ENCODE data around the gene WDR5B.
"Not testable (repeated sequence)": the region's sequence is repeated elsewhere in the genome, so short reads cannot be mapped to it uniquely, and the experiment has no call there.

Gene WDR5B

GRCh38 chr3:122407946-122408345, 7.9 kb downstream of the WDR5B start:
- no peak for DNase-seq

DNA sequence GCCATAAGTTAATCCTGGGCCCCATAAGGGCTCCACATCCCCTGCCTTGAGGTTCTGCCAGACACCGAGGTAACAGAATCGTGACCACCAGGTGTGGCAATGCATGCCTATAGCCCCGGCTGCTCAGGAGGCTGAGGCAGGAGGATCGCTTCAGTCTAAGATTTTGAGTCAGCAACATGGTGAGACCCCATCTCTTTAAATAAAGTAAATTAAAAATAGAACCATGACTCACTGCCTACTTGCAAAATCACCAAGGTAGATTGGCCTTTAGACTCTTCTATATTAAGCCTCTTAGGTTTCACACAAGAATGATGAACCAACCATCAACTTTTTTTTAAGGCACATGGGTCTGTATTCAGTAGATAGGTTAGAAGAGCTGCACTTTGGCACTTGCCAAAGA, 9.7 kb downstream of the WDR5B start:
- no peak for DNase-seq

DNA sequence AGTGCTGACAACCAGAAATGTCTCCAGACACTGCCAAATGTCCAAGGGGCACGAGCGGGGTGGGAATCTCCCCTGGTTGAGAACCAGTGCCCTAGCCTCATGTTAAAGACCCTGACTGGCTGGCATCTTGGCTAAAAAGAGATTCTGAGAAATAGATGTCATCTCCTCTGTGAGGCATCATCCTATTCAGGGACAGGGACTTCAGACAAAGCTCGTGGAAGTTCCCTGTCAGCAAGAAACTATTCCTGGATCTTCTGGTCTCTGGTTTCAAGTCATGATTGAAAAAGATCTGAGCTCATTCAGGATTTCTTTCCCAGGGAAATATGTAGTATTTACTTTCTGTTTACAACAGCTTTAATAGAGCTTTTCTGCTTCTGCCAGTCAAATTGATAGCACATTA, 10.8 kb downstream of the WDR5B start:
- DNase-seq = no peak

GRCh38 chr3:122403489-122403888, 12.4 kb downstream of the WDR5B start:
- DNase-seq = no peak

- DNase-seq = no peak
These were observed 16.9 kb downstream of the WDR5B start for GRCh38 chr3:122398920-122399319.

DNA sequence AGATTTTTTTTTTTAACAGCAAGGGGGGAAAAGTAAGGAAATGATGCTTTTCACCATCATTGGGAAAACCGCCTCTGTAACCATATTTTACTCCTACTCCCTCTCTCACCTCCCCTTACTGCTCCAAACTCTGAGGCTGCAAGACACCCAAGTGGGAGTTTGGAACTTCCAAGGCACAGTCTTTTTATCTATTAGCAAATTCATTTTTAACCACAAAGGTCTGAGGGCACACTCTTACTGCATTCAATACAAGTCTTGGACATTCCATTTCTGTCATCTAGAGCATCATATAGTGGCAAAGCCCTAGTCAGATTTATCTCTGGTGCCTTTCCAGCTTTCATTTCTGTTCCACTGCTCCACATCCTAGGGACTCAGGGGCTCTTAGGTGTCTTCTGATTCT, 18.7 kb downstream of the WDR5B start:
- DNase-seq = no peak

- DNase-seq = no peak
These were observed 19.4 kb downstream of the WDR5B start for GRCh38 chr3:122396511-122396910.

GRCh38 chr3:122395582-122395981, 20.3 kb downstream of the WDR5B start:
- no peak for DNase-seq

GRCh38 chr3:122394173-122394572, 21.7 kb downstream of the WDR5B start:
- no peak for DNase-seq

DNA sequence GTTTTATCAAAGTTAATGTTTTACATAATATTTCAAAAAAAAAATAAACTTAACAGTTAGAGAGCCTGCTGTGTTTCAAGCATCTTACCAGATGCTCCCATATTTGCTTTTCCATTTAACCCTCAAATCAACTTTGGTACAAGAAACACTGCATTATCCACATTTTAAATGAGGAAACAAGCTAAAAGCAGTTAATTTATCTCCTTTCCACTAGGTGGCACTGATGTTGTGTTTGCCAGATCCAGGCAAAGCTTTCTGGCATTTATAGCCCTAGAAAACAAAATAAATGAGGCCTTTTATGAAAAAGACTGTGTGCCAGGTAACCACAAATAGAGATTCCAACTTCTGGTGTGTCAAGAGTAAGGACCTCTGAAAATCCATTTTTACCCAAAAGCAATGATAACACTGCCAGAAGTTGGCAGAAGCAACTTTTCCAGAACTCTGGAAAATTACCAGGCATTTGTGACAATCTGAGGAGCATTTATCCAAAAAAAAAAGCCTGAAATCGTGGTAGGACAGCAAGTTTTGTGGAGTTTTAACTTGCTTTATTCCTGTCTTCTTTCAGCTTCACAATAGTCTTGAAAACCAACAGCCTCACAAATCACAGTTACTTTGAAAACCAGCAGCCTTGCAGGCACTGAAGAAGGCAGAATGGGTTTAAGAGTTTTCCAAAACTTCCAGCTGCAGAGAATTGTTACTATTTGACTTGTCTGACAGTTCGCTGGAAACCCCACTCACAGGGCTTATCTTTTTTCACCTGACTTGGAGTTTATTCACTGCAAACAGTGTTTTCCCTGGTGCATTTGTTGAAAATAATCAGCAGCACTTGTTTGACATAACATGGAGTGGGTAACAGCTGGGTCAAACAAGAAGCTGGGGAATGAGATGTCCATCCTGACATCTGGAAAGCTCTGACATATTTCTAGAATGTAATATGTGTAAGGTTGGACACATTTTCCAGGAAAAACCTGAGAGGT, 22.7 kb downstream of the WDR5B start:
- DNase-seq = peak; percentile 66

DNA sequence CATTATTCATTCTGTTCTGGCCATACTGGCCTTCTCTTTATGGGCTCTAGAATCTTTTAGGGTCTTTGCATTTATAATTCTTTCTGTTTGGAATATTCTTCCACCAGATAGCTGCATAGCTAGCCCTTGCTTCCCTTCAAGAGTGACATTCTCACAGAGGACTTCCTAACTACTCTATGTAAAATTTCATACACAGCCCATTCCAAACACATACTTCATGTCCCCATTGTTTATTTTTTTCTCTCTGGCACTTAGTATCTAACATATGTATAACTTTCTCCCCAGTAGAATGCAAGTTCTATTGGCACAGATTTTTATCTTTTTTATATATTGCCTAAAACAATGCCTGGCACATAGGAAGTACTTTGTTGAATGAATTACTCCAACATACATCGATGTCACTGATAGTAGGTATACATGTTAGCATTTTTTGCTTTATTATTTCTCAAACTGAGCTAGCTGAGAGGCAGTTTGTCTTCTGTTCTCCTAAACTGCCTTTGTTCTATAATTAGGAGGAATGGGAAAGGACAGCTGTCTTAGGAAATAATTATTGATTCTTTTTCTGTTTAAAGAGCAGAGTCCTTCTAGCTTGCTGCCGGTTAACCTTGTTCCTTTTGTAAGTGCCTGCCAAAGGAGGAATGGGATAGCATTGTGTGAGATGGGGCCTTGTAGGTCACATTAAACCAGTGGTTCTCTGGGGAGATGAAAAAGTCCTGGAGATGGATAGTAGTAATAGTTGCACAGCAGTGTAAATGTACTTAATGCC, 24.0 kb downstream of the WDR5B start:
- DNase-seq = peak; percentile 38

DNA sequence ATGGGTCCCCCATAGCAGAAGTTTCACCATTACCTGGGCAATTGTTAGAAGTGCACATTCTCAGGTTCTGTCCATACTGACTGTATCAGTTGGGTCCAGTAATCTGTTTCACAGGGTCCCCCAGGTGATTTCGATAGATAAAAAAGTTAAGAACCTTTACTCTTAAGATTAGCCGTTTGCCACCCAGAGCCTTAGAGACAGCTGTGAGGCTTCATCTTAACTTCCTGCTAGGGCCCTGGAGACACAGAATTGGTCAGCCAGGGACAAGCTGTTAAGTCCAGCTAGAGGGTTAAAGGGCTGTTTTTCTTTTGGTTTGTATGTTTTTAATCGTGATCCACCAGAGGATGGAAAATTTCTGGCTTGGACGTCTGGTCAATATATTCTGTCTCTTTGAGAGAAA, 25.2 kb downstream of the WDR5B start:
- no peak for DNase-seq

DNA sequence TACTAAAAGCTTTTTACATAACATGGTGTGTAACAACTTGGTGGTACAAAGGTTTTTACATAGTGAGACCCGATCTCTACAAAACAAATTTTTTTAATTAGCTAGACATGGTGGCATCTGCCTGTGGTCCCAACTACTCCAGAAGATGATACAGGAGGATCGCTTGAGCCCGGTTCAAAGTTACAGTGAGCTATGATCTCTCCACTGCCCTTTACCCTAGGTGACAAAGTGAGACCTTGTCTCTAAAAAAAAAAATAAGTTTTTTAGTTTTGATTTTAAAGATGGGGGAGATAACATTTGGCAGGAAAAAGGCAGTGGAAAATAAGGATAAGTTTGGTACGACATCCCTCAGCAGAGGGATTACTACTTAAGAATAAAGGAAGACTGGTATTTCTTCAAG, 26.0 kb downstream of the WDR5B start:
- DNase-seq = no peak

- DNase-seq = no peak
These were observed 26.7 kb downstream of the WDR5B start for GRCh38 chr3:122389197-122389596.

GRCh38 chr3:122387709-122388108, 28.2 kb downstream of the WDR5B start:
- DNase-seq = no peak

DNA sequence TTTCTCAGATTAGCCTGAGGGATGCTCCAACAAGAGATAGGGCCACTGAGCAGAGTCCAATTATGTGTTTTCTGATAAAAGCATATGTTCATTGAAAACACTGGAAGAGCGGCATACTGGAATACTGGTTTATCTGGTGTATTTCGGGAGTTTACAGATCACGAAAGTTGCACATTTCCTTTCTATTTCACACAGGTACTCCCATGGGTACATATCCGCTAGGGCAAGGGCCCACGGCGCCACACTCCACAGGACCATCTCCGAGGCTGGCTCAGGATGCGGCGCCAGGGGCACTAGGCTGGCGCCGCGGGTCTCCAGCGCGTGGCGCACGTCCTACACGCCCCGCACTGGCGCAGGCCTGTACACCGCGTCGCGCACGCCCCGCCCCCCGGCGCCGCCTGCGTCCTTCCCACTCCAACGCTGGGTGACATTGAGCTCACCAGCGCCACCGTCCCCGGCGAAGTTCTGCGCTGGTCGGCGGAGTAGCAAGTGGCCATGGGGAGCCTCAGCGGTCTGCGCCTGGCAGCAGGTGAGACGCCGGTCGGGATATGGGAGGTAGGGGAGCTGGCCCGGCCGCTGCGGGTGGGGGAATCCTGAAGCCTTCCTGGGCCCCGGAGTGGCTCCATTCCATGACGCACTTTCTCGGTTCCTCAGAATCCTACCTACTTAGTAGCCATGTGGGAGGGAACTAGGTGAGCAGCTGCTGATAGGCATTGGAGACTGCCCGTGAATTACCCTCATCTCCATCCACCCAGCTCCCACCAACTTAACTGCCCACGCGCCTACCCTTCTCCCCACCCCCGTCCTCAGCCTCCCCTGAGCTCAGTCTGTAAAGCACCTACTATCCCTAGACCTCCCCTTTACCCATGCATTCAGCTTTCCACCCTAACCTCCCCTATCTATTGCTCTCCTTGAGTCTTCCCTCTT, 31.8 kb downstream of the WDR5B start, which contains the start of gene FAM162A:
Gene FAM162A (plus strand): TSS at position 412 of the 927 bp plus-strand sequence. CDS start 84 bp downstream, at position 496.
- peak; percentile 99 for DNase-seq

- peak; percentile 95 for DNase-seq
These were observed 32.8 kb downstream of the WDR5B start, which contains the start of gene MIX23 for GRCh38 chr3:122382888-122383666. MIX23 (minus strand) TSS chr3:122383231; CDS start chr3:122383224, 7 bp downstream.

DNA sequence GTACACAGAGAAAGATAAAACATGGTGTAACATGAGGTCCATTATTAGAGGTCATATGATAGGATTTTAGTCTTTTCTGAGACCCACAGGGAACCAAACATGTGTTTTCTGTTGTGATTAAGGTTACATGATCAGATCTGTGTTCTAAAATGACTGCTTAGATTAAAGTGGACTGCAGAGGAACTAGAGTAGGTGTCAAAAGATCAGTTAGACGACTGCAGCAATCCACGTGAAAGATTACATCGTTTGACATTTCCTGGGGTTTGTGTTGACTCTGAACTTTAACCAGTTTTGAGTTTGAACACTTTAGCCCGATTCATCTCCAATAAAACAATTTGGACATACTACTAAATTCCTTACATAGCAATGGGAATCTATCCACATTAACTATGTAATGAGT, 37.9 kb downstream of the WDR5B start:
- DNase-seq = no peak

GRCh38 chr3:122374034-122374433, 41.8 kb downstream of the WDR5B start:
- DNase-seq = no peak

DNA sequence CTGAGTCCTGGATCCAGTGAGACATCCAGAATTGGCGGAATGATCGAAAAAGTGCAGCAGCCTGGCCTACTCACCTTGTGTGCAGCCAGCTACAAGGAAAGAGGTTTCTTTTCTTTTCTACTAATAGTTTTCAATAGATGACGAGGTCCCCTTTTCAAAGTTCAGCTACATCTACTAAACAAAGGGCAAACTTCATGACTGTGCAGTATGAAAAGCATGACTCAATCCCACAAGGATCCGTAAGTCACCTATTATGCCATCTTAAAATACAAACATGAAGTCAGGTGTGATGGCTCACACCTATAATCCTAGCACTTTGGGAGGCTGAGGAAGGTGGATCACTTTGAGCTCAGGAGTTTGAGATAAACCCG, 49.5 kb downstream of the WDR5B start:
- DNase-seq = no peak

- not testable (repeated sequence) for DNase-seq
These were observed 50.1 kb downstream of the WDR5B start for GRCh38 chr3:122365582-122366378.

All from NCI-H146 (cell line).